GM12875 (cell line): ENCODE measurements around the gene SUCLG2.

ENCODE experiments used
- H3K4me3 ChIP-seq: one replicate; pipeline ENCODE4 v1.5.1; 2011; ENCODE audit warnings: low read depth, low read length, control low read depth
- CTCF ChIP-seq: IDR thresholded peaks from 2 replicates; pipeline ENCODE4 v1.5.1; 2011; ENCODE audit warnings: low read depth, mild to moderate bottlenecking, control low read depth, inconsistent platforms, low read length, moderate library complexity, borderline replicate concordance; ENCODE audit not compliant: insufficient read depth

Gene SUCLG2

DNA sequence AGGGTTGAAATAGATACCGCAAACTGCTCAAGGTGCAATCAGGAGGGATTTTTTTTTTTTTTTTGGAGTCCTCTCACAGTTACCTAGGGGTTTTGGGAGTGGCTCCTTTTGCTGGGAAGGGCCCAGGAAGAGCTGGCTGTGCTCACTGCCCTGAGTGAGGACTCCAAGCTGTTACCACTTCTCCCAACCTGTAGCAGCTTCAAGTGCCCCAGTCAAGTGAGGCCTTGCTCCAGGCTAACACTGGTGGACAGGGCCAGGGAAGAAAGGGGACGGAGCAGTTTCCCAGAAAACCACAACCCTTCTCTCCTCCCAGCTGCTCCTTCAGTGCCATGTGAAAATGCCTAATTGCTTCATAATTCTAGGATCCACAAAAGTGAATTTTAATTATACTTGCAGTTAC, 274.3 kb downstream of the SUCLG2 start:
- no peak for TF ChIP-seq CTCF
- no peak overlapping the region for H3K4me3 ChIP-seq

- TF ChIP-seq CTCF = no peak
- no peak overlapping the region for H3K4me3 ChIP-seq
Measured at GRCh38 chr3:67377299-67377698, 277.1 kb downstream of the SUCLG2 start.

DNA sequence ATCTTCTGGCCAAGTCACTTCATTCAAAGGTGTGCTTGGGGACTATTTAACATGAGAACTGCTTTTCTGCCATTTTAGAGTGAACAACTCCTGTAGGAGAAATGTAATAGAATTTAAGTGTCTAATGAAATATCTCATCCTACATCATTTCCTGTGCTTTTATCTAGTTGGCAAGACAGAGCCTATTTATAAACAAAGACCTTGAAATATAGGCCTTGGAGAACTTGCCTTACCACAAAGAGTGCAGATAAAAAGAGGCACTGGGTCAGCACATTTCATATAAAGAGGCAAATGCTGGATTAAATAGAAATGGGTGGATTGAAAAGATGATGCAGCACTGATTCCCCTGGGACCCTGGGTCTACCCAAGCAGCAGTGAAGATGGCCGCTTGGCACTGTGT, 278.0 kb downstream of the SUCLG2 start:
- TF ChIP-seq CTCF = no peak
- H3K4me3 ChIP-seq = no peak overlapping the region

DNA sequence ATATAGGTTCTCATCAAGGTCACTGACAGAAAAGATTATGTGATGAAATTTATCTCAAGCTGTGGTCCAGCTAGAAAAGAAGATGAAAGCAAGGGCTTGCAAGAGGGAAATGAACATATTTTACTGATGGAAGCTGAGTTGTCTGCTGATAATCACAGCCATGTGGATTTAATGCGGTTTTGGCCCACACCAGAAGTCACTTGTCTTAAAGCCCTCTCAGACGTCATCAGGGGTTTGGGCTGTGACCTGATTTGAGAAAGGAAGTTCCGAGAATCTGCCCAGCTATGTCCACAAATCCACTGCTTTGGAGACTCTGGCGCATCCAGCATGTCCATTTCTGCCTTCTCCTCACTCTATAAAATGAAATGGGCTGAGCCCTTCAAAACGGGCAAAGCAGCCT, 278.4 kb downstream of the SUCLG2 start:
- TF ChIP-seq CTCF = no peak

DNA sequence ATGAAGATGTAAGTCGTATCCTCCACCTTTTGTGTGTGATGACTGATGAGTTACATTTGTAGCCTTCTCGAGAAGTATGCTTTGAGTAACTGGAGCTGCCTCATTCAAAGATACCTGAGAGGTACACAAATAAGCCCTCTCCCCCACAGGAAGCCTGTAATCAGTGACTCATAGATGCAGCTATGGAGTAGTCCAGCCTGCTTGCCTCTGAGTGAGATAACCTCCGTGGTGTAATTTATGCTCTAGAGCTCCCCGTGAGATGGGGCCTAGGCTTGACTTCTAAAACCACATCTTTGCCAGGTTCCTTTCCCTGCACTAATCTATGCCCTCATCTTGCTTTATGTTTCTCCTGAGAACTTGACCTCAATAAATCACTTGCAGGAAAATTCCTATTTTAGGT, 291.7 kb downstream of the SUCLG2 start:
- TF ChIP-seq CTCF = no peak
- no peak overlapping the region for H3K4me3 ChIP-seq

More for the DNA sequence above, 278.4 kb downstream of the SUCLG2 start:
- no peak overlapping the region for H3K4me3 ChIP-seq

DNA sequence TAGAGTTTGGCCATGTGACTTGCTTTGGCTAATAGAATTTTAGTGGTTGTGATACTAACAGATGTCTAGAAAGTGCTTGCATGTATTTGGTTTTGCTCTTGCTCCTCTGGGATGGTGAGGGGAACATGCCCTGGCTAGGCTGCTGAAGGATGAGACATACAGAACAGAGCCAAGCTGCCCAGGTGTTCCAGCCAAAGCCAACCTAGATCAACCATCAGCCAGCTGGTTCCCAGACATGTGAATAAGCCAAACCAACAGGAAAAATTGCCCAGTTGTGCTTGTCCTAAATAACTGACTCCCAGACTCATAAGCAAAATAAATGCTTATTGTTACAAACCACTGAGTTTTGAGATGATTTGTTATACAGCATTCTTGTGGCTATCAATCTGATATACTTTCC, 292.6 kb downstream of the SUCLG2 start:
- no peak overlapping the region for H3K4me3 ChIP-seq
- no peak for TF ChIP-seq CTCF

GRCh38 chr3:67361323-67361722, 293.1 kb downstream of the SUCLG2 start:
- no peak overlapping the region for H3K4me3 ChIP-seq
- no peak for TF ChIP-seq CTCF
